ENCODE data around the gene DTHD1.

GRCh38 chr4:36243355-36244256, 37.8 kb upstream of the DTHD1 start:
- no peak for TF ChIP-seq CTCF (IDR thresholded peaks at IDR 0.05)
- no peak for TF ChIP-seq POLR2A (IDR thresholded peaks at IDR 0.05)

Measured in heart left ventricle (tissue), 13 donors.